GM18499 (cell line): ENCODE measurements around the gene ZNF691.

ENCODE experiments used
- ATAC-seq: cut with Tn5 transposase; IDR thresholded peaks from one replicate; pipeline ENCODE4 v1.9.1; 2021; ENCODE audit warnings: moderate number of reproducible peaks; ENCODE audit not compliant: insufficient read depth, unreplicated experiment

ZNF691 gene

DNA sequence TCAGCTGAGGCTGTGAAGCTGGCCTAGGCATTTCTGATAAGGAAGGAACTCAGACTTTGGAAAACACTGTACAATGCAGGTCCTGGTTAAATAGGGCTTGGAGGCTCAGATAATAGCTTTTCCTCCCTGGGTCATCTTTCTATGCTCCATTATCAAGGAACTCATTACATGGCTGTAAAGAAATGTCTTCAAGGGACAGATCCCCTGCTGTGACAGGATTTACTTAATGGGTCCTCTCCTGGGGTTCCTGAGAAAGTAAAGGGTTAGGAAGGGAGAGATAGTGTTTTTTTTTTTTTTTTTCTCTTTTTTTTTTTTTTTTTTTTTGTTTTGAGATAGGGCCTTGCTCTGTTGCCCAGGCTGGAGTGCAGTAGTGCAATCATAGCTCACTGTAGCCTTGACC is 15.1 kb upstream of the ZNF691 start:
- ATAC-seq = no peak

- ATAC-seq = no peak
Measured at GRCh38 chr1:42832641-42833240, 13.7 kb upstream of the ZNF691 start.

DNA sequence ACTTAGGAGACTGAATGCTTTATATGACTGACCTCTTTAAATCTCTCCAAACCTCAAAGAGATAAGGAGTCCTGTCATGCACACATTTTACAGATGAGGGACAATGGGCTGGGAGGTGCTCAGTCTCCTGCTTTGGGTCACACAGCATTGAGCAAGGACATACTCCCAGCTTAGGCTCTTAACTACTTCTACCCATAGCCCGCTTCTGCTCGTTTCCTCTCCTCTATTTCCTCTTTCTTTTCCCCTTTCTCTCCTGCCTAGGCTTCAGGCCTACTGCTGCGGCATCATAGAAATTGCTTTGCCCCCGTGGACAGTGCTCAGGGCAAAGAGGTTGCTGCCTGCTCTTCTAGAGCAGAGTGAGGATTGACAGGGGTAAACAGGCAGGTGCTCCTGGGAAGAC is 12.4 kb upstream of the ZNF691 start:
- ATAC-seq = no peak

GRCh38 chr1:42834803-42835202 is 11.6 kb upstream of the ZNF691 start:
- ATAC-seq = no peak

DNA sequence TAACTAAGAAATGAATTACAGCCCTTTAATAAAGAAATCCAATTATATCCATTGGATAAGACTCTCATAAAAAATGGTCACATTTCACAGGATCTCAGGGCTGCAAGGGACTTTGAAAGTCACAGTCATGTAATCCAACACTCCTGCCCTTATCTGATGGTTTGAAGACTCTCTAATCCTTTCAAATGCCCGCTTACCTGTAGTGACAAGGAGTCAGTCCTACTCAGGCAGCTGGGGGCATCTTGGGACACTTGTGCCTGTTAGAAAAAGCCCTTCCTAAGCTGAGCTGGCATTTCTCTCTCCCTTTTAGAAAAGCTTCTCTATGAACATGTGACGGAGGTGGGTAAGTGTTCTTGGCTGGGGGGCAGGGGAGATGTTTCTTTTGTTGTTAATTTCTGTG is 11.0 kb upstream of the ZNF691 start:
- ATAC-seq = no peak

- no peak for ATAC-seq
Measured at GRCh38 chr1:42837709-42838108, 8.7 kb upstream of the ZNF691 start.

DNA sequence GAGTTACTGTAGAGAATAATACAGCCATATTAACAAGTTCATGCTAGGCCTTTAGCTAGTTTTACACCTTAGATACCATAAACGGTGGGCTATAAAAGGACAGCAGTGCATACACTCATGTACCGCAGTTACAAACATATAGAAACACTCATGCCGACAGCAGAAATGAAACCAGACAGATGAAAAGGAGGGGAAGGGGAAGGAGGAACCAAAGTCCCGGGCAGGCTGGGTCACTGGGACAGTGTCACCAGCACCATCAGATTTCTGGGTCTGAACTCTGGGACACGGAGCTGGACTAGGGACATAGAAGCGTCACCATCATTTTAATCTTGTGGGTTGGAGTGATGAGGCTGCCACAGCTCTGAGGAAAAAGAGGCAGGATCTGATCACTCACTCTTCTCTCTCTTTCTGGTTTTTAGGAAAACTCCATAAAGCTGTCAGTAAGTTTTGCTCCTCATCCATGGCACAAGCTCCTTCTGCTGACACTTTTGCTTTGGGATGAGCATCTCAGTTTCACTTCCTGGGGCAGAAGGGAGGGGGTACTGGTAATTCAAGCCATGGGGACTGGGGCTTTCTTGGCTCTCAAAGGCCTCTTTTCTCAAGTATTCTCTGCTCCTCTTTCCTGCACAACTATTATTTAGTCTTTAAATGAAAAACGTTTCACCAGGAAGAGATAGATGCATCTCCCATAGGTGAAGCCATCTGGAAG is 7.8 kb upstream of the ZNF691 start:
- ATAC-seq = no peak

- no peak for ATAC-seq
Measured at GRCh38 chr1:42841010-42841409, 5.4 kb upstream of the ZNF691 start.

GRCh38 chr1:42841440-42842147 is 4.8 kb upstream of the ZNF691 start:
- ATAC-seq = no peak

GRCh38 chr1:42844592-42845140 is 1.7 kb upstream of the ZNF691 start:
- ATAC-seq = no peak

DNA sequence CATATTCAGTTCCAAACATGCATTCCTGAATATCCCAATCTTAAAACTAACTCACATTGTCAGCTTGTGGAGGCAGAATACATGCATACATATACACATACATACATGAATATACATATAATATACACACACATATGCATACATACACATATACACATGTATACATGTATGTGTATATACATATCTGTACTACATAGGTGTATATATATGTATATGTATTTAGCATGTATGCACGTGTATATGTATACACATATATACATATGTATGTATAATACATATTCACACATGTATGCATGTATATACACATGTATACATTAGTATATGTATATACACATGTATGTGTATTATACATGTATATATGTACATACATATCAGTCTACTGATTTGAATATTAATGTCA is 1.2 kb upstream of the ZNF691 start:
- no peak for ATAC-seq

DNA sequence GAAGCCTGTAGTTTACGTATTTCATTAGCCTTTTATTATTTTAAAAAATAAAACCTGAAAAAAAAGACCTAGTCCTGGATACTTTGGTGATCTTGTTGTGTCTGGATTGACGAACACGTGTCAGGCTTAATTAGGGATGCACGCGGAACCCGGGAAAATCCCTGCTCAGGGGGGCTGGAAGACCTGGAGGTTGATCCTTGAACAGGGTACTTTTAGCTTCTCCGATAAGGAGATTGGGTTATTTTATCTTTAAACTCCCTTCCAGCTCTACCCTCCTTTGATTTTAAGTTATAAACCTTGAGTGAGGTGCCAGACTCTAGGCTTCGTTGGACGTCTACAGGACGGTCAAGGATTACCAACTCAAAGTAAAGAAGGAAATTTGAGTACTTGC is 552 bp upstream of the ZNF691 start:
- peak; percentile 10 for ATAC-seq

- no peak for ATAC-seq
Measured at GRCh38 chr1:42847111-42847595, 740 bp downstream of the ZNF691 start.

GRCh38 chr1:42847721-42848460 is 1.5 kb downstream of the ZNF691 start:
- no peak for ATAC-seq

DNA sequence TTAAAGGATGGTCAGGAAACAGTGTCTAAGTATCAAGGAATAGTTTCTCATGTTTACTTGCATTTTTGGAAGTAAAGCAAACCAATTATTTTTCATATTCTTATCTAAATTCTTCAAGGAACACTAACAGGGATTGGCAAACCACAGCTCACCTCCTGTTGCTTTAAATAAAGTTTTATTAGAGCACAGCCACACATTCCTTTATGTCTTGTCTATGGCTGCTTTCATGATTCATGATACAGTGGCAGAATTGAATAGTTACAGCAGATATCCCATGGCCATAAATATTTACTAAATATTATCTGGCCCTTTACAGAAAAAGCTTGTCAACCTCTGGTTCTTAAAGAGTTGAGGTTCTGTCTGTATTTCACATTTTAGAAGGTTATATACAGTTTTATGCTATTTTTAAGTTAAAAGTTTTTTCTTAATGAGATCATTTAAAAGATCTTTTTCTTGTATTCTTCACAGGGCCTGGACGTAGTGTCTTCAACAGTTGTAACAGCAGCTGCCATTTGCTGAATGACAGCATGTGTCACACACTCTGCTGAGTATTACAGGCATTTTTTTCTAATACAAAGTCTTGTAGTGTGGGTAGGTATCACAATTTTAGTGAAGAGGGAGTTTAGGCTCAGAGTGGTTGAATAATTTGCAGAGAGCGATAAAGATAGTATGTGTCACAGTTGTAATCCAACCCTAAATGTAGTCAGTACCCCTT is 2.6 kb downstream of the ZNF691 start:
- ATAC-seq = no peak

- no peak for ATAC-seq
Measured at GRCh38 chr1:42849944-42850343, 3.5 kb downstream of the ZNF691 start.

- no peak for ATAC-seq
Measured at GRCh38 chr1:42851420-42851819, 5.0 kb downstream of the ZNF691 start.

- ATAC-seq = no peak
Measured at GRCh38 chr1:42851960-42852607, 5.7 kb downstream of the ZNF691 start.

DNA sequence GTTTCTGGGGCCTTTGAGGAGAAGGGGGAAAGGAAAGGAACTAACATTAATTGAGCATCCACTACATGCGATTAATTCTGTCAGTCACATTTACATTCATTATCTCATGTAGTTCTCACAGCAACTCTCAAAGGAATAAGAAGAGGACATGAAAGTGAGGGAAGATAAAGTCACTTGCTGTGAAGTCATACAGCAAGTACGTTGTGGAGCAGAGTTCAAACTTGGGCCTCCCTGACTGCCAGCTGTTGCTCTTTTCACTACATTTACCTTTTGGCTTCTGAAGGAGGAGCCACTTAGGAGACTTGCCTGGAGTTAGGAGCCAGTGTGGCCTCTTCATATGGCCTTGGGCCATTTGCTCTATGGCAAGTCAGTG is 6.2 kb downstream of the ZNF691 start:
- ATAC-seq = no peak
